Mammary epithelial cell (primary cell): Measurements from ENCODE around the gene TMEM200C.

ENCODE experiments used
- EZH2 ChIP-seq: IDR thresholded peaks from 2 replicates; pipeline ENCODE4 v1.6.1; 2012; ENCODE audit warnings: low read length, inconsistent platforms, borderline replicate concordance
- TF ChIP-seq, protein P1 (sequence below), 2 donors: IDR thresholded peaks in 1 of 2; conservative IDR thresholded peaks in 1 of 2; 2 replicates each; pipeline ENCODE4 v1.5.1; 2011 to 2012; ENCODE audit warnings: inconsistent platforms in 2 of 2, low read length in 2 of 2, mild to moderate bottlenecking in 2 of 2, control low read depth in 1 of 2, low read depth in 1 of 2; ENCODE audit not compliant: insufficient read depth in 1 of 2; ENCODE audit errors: extremely low read depth in 1 of 2

DNA sequence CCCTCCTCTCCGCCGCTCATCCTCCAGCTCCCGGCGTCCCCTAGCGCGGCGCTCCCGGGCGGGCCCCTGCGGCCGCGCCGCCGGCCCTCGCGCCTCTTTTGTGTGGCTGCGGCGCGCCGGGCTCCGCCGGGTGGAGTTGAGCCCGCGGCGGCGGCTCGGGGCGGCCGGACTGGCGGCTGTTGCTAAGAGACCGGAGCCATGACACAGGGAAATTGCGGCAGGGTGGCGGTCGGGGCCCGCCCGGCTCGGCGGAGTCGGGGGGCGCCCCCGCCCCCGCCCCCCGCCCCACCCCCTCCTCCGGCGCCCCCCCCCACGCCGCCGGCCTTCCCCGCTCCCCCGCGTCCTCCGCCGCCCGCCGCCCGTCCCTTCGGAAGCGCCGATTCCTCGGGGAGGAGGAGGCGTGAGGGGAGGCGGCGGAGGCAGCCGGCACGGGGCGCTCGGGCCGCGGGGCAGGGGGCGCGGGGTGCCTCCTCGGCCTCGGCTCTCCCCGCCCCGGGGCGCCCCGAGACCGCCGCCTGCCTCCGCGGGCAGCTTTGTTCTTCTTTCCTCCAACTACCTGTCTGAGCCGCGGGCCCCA lies at the start of gene TMEM200C:
- no peak for TF ChIP-seq EZH2
- TF ChIP-seq, protein P1, sequence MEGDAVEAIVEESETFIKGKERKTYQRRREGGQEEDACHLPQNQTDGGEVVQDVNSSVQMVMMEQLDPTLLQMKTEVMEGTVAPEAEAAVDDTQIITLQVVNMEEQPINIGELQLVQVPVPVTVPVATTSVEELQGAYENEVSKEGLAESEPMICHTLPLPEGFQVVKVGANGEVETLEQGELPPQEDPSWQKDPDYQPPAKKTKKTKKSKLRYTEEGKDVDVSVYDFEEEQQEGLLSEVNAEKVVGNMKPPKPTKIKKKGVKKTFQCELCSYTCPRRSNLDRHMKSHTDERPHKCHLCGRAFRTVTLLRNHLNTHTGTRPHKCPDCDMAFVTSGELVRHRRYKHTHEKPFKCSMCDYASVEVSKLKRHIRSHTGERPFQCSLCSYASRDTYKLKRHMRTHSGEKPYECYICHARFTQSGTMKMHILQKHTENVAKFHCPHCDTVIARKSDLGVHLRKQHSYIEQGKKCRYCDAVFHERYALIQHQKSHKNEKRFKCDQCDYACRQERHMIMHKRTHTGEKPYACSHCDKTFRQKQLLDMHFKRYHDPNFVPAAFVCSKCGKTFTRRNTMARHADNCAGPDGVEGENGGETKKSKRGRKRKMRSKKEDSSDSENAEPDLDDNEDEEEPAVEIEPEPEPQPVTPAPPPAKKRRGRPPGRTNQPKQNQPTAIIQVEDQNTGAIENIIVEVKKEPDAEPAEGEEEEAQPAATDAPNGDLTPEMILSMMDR (conservative IDR thresholded peaks at IDR 0.05 in 1 of 2, IDR thresholded peaks at IDR 0.05 in 1 of 2; ENCODE audit: extremely low read depth in 1 of 2, insufficient read depth in 1 of 2, low read depth in 1 of 2, low read length in 2 of 2), result no peak
